Fibroblast of skin of abdomen (primary cell): ENCODE measurements around the gene INPP4B.
"Not testable (repeated sequence)": the region's sequence is repeated elsewhere in the genome, so short reads cannot be mapped to it uniquely, and the experiment has no call there.

Experiments
- DNase-seq: peaks from one replicate; pipeline ENCODE4 v3.0.0-alpha.2; 2013

The INPP4B gene

DNA sequence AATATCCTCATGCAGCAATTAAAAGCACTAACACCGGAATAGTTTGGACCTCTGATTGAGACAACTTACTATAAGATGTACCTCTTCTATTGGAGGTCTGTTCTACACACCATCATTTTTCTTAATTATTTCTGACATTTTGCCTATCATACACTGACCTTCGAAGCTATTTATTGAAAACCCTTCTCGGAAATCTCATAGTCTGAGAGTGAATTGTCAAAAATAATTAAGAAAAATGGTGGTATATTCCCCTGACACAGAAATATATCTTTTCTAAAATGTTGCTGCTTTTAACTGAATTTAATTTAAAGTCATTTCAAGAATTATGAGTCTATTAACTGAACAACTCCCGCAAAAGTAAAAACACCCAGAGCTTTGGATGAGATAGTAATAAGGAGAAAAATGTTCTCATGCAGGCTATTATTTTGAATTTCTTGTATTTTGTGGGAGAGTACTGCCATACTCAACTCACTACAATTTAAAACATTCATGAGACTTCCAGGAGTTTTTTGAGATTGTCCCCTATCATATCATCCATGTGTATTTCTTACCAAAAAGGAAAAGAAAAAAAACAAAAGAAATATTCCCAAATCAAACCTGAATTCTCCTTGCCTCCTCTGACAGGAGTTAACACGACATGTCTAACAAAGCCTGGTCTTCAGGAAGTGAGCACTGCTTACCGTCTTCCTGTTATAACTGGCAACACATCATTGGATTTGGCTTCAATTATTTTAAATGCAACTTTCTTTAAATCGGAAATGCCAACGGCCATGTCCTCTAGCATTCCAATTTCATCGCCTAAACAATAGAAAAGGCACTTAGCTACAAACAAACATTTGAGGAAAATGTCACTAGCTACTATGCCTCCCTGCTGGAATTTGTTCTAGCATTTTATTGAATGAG is 724.4 kb downstream of the INPP4B start:
- DNase-seq = no peak

DNA sequence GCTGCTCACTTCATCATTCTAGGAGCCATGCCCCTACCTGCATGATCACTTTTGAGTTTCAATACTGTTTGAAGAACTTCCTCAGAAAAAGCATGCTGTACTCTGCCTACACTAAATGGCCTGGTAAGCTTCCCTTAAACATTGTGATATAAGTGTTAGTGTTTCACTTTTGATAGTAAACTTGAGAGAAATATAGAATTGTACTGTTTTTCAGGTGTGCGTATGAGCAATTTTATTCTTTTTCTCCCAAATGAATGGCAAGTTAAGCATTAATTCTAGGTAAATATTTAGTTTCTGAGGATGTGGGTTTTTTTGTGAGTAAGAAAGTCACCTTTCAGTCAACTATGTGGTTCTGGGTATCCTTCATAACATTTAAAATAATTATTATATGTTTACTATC is 725.2 kb downstream of the INPP4B start:
- no peak for DNase-seq

DNA sequence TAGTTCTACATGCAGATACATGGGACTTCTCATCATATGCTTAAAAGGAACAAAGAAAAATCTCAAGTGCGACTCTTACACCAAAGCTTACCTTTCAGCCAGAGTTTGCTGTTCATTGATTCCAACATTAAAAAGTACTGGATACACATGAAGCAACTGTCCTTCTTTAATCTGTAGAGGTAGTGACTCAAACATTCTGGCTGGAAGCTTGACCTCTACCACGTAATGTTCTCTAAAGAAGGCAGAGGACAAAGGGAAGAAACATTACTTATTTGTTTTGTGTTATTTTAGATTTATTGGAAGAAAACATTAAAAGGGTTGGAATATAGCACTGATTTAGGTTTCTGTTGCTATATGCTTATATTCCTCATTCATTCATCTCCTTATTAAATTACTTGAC is 733.6 kb downstream of the INPP4B start:
- DNase-seq = no peak

DNA sequence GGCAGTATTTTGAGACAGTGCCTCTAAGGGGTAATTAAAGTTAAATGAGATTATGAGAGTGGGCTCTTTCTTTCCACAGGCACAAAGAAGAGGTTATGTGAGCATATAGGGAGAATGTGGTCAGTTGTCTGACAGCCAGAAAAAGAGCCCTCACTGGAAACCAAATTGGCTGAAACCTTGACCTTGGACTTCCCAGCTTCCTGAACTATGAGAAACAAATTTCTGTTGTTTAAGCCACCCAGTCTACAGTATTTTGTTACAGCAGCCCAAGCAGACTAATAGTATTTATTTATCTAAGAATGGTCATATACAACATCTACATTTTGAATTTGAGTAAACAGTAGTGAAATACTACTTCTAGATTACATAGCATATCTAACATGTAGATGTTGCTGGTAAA is 736.0 kb downstream of the INPP4B start:
- no peak for DNase-seq

DNA sequence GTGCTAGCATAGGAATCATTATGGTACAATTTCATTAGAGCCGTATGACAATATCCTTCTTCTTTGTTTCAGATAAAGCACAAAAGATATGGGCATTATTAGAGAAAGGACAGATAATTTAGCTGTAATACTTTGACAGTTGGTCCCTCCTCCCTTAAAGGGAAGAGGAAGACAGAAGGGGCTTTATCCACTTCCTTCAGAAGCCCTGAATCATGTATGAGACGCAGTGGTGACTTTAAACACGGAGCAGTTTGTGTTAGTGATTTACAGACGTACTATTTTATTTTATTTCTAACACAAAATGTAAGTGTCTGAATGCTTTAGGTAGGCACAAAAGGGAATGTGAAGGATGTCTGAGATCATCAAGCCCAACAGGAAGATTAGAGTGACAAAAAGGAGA is 742.1 kb downstream of the INPP4B start:
- no peak for DNase-seq

DNA sequence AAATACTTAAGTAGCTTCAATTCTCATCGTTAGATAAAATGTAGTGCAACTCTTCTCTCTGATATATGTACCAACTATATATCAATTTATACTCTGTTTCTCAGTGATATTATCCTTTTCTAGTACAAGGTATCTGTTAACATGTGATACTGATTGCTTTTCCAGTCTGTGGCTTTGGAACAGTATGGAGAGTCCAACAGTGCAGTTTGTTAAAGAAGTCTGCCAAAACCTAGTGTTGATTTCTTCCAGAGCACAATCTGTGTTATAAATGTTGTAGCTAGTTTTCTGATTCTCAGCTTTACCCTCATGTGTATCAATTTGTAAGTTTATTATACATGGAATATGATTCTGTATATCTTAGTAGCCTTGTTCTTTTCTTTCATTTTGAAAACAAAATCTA is 744.7 kb downstream of the INPP4B start:
- no peak for DNase-seq

DNA sequence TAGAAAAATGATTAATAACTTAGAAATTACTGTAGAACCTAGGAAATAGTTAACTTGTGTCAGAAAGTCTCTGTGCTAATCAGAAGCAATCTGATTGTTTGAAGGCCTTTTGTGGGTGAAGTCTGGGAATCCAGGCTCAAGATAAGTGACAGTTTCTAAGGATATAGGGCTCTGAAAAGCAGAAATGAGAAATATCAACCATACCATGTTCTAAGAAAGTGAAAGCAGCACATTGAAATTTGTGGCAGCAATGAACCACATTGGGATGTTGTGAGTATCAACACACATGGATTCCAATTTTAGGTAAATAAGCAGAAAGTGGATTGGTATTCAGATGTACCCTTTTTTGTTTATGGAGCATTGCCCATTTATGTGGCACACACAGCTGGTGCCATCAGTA is 745.2 kb downstream of the INPP4B start:
- no peak for DNase-seq

DNA sequence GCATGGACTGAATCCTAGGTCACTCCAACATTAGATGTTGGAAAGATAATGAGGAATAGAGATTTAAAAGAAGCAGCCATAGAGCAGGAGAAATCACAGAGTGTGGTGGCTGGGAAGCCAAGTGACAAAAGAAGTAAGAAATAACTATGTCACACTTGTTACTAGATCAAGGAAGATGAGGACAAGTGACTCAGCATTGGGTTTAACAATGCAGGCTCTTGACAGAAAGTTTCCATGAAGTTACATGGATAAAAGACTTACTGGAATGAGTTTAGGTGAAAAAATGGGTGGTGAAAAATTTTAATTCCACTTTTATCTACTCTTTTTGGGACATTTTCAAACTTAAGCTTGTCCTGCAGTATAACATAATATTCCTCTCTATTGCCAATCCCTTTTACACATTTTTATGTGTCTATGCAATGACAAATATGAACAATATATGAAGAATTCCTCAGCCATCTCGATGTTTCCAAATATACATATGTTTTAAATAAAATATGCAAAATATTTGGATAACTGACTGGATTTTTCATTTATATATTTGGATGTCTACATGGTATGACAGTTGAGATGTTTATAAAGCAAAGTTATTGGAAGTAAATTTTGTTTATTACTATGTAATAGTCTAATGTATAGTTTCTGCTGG is 747.1 kb downstream of the INPP4B start:
- DNase-seq = peak; percentile 41

DNA sequence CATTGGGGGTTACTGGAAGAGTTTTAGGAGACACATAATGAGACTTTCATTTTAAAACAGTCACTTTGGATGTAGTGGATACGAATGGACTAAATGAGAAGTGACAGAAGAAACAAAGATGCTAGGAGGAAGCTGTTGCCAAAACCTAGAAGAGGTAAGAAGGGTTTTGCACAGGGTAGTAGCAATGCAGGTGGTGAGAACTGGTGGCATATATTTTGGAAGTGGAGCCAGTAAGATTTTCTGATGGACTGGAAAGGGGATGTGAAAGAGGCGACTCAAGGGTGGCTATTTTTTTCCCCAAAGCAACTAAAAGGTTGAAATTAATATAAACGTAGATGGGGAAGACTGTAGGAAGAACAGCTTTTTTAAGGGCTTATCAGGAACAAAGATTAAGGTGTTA is 747.7 kb downstream of the INPP4B start:
- no peak for DNase-seq

DNA sequence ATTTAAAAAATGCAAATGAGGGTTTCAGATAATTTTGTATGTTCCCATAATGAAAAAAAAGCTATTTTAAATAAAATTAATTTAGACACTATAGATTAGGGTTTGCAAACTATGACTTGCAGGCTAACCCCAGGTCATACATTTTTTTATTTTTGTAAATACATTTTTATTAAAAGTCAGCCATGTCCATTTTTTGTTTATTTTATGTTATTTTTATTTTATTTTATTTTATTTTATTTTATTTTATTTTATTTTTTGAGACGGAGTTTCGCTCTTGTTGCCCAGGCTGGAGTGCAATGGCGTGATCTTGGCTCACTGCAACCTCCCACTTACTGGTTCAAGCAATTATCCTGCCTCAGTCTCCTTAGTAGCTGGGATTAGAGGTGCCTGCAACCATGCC is 749.1 kb downstream of the INPP4B start:
- no peak for DNase-seq

DNA sequence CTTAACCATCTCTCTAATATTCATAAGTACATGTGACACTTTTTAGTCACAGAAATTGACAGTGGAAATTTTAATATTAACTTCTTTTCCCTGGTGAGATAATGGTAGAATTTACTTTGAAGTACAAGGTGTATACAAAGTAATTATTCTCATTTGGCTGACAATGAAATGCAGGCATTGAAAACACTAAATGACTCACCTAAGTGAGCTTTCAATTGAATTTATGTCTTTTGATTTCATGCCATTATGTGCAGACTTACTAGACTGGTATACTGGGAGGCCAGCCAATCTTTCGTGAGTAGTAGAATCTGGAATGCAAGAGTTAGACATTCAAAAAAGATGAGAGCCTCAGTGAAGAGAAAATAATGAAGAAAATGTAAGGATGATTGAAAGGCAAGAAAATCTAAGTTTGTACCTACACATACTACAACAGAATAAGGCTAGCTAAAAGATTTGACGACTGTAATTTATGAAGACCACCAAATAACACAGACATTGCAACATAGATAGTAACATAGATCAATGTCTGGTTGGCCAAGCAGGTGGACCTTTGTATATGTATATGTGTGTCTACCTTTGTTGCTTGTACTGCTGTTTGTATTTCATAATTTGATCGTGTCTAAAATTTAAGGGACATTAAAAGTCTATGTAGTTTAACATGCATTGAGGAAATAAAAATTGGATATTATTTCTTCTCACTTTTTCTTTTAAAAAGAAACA is 750.1 kb downstream of the INPP4B start:
- peak; percentile 98 for DNase-seq

DNA sequence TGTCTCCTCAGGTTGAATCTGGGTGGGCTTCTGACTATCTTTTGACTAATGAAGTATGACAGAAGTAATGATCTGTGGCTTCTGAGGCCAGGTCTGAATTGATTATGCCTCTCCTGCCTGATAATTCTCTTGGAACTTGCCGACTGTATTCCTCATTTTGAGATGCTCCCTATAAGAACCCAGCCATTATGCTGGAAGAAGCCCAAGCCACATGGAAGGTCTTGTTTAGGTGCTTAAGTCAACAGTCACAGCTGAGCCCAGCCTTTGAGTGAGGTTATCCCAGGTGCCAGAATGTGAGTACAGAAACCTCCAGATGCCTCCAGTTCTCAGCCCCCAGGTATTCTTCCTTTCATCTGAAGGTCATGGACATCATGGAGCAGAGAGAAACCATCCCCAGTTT is 753.2 kb downstream of the INPP4B start:
- no peak for DNase-seq

DNA sequence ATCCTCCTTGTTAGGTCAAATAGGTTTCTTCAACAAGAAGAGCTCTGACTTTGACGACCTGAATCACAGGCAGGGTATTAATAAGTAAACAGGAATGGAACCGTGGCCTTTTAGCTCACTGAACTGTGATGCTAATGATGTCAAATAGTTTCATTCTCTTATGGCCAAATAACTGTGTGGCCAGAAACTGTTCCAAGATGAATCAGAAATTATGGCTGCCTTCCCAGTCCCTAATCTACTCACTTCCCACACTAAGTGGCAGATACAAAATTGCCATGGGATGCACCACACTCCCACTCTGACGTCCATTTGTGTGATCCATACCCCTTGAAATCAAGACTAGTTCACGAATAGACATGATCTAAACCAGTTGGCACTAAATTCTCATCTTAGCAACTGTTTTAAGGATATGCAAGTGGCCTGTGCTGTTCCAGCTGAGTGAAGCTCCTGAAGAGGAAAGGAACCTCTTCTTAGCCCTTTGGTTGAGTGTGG is 754.4 kb downstream of the INPP4B start:
- peak; percentile 88 for DNase-seq

DNA sequence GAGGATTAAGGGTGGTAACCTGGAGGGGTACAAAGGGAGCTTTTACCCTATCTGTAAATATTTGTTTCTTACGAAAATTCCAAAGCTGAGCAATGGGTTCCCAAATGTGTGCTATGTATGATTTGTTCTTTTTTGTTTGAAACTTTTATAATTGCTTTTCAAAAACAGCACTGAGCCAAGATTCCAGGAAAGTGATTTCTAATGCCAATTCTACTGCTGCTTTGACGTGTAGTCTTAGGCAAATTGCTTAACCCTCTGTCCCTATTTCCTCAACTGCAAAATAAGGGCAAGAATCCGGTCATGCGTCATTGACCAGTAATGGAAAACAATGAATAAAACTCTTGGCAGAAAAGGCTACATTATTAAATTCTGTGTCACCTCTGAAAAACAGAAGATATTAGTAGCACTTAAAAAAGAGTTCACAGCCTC is 755.0 kb downstream of the INPP4B start:
- peak; percentile 84 for DNase-seq

DNA sequence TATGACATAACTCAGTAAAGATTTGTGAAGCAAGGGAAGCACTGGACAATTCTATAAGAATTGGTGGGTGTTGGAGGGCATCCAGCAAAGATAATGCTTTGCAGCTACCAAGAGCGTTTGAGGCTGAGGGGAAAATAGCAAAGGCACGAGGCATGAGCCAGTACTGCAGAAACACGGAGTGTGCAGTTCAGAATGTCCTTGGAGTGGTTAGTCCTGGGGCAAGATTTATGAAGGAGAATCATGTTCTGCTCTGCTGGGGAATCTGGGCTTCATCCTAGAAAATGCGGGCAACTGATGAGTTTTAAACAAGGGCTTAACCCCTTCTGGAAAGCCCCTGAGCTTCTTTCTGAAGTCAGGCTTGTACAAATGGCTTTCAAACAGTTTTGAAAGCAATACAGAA is 757.2 kb downstream of the INPP4B start:
- DNase-seq = peak; percentile 83

DNA sequence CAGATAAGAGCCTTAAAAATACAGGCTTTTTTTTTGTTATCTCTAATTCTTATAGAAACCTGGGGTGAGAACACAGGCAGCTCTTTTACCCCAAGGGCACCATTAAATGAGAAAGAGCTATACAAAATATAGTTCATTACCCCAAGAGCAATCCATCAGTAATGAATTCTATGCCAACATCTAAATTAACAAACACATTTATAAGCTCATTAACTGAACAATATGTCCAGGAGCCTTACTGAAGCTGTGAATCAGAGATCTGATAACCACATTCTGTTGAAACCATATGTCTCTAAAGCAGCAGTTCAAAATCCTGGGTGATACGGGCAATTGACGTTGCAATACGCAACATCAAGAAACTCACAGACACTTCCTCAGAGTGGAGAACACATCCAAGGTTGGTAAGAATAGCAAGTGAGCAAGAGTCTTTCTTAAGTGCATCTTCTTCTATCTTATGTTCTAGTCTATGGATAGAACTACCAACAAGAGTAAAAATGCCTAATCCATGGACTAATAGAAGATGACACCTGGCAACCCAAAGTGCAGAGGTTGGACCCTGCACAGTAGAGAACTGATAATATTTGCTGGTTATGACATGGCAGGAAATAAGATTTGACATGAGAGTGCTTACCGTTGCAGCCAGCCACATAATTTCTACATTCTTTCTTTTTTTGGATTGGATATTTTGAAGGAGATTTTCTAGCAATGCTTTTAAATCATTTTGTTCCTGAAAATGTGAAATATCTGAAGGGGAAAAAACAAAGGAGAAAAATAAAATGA is 760.4 kb downstream of the INPP4B start:
- DNase-seq = no peak

DNA sequence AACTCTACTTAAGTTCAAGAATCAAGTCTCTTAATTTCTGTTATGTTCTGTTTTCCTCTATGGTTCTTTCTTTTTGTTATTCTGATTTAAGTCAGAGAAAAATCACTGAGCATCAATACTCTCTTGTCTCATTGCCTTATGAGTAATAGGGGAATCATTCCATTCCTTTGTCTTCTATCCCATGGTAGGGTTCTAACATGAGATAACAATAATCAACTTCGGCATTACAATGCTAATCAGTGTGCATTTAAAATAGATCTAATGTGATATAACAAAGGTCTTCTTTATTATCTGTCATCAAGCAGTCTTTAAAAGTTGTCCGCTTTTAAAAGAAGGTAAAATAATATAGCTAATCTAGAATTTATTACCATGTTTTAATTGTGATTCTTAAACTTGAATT is 762.8 kb downstream of the INPP4B start:
- no peak for DNase-seq

DNA sequence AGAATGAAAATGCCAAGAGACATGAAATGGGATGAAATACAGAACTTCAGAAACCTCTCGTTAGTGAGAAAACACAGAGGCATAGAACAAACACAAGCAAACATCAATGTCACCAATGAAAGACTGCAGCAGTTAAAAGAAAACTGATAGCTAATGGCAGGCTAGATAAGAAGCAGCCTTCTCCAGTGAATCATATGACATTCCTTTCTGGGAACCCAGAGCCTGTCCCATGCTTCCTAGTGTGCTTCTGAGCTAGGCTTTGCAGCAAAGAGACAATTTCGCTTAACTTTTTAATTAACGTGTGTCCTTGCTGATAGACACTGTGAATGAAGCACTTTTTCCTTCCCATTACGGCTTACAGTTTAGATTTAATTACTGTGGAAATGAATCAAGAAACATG is 765.1 kb downstream of the INPP4B start:
- DNase-seq = no peak

DNA sequence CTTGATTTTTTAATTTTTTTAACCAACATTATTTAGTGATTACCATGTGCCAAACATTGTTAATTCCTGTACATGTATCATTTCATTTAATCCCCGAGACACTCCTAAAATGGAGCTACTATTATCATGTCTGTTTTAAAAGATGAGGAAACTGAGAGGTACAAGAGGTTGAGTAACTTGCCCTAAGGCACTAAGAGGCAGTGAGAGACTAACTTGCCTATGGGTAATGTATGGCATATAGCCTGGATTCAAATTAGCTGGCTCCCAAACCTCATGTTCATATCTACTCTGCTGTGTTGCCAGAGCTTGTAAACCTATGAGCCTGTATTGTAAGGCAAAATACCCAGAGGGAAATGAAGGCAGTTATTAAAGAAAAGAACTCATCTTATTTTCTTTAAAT is 766.1 kb downstream of the INPP4B start:
- DNase-seq = no peak

DNA sequence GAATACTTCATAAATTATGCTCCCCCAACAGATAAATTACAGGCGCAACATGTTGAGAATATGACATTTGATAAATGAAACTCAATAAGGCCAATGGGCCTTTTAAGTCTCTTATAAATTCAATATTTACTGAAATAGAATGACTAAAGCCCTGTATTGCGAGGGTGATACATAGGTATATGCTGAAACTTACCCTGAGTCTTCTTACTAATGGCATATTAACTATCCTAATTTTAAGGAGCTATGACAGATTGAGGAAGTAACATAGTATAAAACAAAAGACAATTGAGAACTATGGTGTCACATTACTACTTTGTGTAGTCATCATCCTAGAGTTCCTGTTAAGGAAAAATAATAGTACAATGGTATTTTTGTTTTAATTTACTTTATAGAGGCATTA is 769.1 kb downstream of the INPP4B start:
- DNase-seq = no peak

DNA sequence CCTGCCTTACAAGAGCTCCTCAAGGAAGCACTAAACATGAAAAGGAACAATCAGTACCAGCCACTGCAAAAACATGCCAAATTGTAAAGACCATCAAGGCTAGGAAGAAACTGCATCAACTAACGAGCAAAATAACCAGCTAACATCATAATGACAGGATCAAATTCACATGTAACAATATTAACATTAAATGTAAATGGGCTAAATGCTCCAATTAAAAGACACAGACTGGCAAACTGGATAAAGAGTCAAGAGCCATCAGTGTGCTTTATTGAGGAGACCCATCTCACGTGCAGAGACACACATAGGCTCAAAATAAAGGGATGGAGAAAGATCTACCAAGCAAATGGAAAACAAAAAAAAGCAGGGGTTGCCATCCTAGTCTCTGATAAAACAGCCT is 777.8 kb downstream of the INPP4B start:
- DNase-seq = not testable (repeated sequence)

DNA sequence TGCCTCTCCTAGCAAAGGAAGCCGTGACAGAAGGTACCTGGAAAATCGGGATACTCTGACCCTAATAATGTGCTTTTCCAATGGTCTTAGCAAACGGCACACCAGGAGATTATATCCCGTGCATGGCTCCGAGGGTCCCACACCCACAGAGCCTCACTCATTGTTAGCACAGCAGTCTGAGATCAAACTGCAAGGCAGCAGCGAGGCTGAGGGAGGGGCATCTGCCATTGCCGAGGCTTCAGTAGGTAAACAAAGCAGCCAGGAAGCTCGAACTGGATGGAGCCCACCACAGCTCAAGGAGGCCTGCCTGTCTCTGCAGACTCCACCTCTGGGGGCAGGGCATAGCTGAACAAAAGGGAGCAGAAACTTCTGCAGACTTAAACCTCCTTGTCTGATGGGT is 779.5 kb downstream of the INPP4B start:
- DNase-seq = not testable (repeated sequence)
